WERI-Rb-1 (cell line): ENCODE results near the gene LONRF3.

Experiments used
- DNase-seq: peaks from one replicate; pipeline ENCODE4 v3.0.0-alpha.2; 2020
- H3K27ac ChIP-seq: fragments of 250-450 bp; sonication (Bioruptor Pico); 2 replicates; pipeline ENCODE4 v1.5.1; 2020; ENCODE audit warnings: mild to moderate bottlenecking, moderate library complexity
- H3K27me3 ChIP-seq: fragments of 250-450 bp; sonication (Bioruptor Pico); 2 replicates; pipeline ENCODE4 v1.5.1; 2021; ENCODE audit warnings: mild to moderate bottlenecking, low read depth, moderate library complexity; ENCODE audit not compliant: insufficient read depth, severe bottlenecking
- H3K36me3 ChIP-seq: fragments of 250-450 bp; sonication (Bioruptor Pico); 2 replicates; pipeline ENCODE4 v1.5.1; 2020; ENCODE audit warnings: mild to moderate bottlenecking, moderate library complexity
- H3K4me3 ChIP-seq: 2 replicates; pipeline ENCODE4 v1.5.1; 2011; ENCODE audit warnings: low read depth, mild to moderate bottlenecking, control low read depth, low read length
- H3K9me3 ChIP-seq: fragments of 250-450 bp; sonication (Bioruptor Pico); 2 replicates; pipeline ENCODE4 v1.5.1; 2021; ENCODE audit warnings: mild to moderate bottlenecking, moderate library complexity; ENCODE audit not compliant: severe bottlenecking
- CTCF ChIP-seq: IDR thresholded peaks from 2 replicates; pipeline ENCODE4 v1.5.1; 2011; ENCODE audit warnings: low read depth, mild to moderate bottlenecking, control low read depth, inconsistent platforms, low read length

LONRF3 gene

DNA sequence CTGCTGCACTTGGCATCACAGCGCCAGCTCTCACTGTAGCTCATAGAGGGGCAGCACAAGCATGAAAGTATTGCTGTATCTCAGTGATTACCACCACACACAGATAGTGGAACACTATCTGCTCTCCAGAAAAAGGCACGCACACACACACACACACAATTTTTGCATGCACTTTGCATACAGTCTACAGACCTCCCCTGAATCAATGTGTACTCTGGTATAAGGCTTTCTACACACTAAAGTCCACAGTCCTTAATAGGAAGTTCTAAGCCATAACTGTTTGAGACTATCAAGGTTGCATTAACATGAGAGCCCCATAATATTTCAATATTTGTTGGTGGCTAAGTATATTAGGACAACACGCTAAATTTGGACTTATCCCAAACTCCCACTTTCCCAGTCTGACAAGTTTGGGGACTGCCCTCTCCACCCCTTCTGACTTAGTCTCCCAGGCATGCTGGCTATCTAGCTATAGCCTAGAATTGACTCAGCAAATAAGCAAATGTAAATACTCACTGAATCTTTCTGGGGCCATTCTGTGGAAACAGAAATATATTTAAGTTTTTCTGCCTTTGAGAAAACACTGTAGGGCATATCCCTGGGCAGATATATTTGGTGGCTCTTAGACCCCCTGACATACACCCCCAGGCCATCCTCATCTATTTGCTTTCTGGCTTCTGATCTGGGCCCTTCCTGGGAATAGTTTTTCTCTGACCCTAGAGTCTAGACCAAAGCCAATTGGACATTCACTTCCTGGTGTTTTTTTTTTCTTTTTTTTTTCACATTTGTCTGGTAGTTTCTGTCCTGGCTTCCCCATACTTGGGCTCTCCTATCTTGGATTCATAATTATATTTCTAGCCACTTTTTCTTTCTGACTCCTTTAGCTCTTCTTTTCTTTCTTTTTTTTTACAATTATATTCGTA is 62.0 kb downstream of the LONRF3 start:
- DNase-seq: no peak
- H3K36me3 ChIP-seq: no peaks in the 10 kb centered on the region
- no peak overlapping the region for H3K27ac ChIP-seq
- TF ChIP-seq CTCF: no peak
- peaks cover 24% of the 10 kb centered on the region for H3K27me3 ChIP-seq
- H3K4me3 ChIP-seq: no peak overlapping the region
- H3K9me3 ChIP-seq: no peaks in the 10 kb centered on the region

DNA sequence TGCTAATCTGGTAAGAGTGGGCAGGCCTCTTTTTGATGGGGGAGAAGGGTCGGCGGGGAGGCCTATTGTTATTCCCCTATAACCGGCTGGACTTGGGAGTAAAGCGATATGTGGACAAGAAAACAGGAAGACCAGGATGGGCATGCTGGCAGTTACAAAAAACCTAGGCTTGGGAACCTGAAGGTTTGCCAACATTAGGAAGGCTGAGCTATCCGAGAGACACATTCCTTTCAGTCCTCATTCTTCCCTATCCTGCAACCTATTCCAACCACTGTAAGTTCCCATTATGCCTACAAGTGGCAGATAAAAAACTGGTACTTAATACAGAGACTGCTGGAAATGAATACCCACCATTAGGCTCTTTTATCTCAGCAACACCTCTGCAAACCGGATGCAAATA is 66.0 kb downstream of the LONRF3 start:
- no peak for TF ChIP-seq CTCF
- peaks cover 36% of the 10 kb centered on the region for H3K27me3 ChIP-seq
- H3K4me3 ChIP-seq: no peak overlapping the region
- H3K36me3 ChIP-seq: no peaks in the 10 kb centered on the region
- H3K9me3 ChIP-seq: no peaks in the 10 kb centered on the region
- no peak for DNase-seq
- H3K27ac ChIP-seq: no peak overlapping the region

- DNase-seq: no peak
- Histone ChIP-seq H3K27me3 (peaks cover 38% of the 10 kb centered on the region), H3K4me3 (no peak overlapping the region), H3K27ac (no peak overlapping the region), H3K9me3 (no peaks in the 10 kb centered on the region), H3K36me3 (no peaks in the 10 kb centered on the region)
- no peak for TF ChIP-seq CTCF
These were observed 66.8 kb downstream of the LONRF3 start for GRCh38 chrX:119041175-119041574.

- Histone ChIP-seq H3K9me3 (no peaks in the 10 kb centered on the region), H3K27me3 (peaks cover 41% of the 10 kb centered on the region), H3K4me3 (no peak overlapping the region), H3K27ac (no peak overlapping the region), H3K36me3 (no peaks in the 10 kb centered on the region)
- no peak for TF ChIP-seq CTCF
- no peak for DNase-seq
These were observed 67.6 kb downstream of the LONRF3 start for GRCh38 chrX:119042040-119042439.

DNA sequence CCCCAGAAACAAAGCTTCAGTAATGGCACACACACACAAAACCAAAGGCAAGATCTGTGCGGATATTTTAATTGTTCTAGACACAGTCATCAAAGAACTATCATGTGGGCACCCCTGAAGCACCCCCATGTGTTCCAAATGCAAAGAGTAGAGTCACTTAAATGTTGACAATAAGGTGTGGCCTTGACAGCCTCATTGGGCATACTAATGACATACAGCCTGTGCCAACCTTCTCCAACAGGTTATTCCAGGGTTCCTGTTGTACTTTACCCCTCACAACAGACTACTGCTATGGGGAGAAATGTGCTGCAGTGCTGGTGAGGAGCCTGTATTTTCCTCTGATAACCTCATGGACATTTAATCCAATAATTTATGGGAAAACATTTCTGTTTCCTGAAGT is 68.6 kb downstream of the LONRF3 start:
- DNase-seq: no peak
- no peak overlapping the region for H3K27ac ChIP-seq
- TF ChIP-seq CTCF: no peak
- H3K27me3 ChIP-seq: peaks cover 45% of the 10 kb centered on the region
- no peak overlapping the region for H3K4me3 ChIP-seq
- H3K36me3 ChIP-seq: no peaks in the 10 kb centered on the region
- no peaks in the 10 kb centered on the region for H3K9me3 ChIP-seq
